IPS-18a (cell line): ENCODE data around the gene COL26A1.
"Not testable (repeated sequence)": the region's sequence is repeated elsewhere in the genome, so short reads cannot be mapped to it uniquely, and the experiment has no call there.

Source experiments
- H3K27ac ChIP-seq: one replicate; pipeline ENCODE4 v1.5.1; 2013; ENCODE audit warnings: low read length
- H3K27me3 ChIP-seq: one replicate; pipeline ENCODE4 v1.6.1; 2013; ENCODE audit warnings: mild to moderate bottlenecking, low read length; ENCODE audit not compliant: control insufficient read depth, insufficient read depth
- H3K36me3 ChIP-seq: one replicate; pipeline ENCODE4 v1.6.1; 2013; ENCODE audit warnings: low read depth, low read length; ENCODE audit not compliant: control insufficient read depth
- H3K4me1 ChIP-seq: one replicate; pipeline ENCODE4 v1.6.1; 2013; ENCODE audit warnings: low read depth, low read length; ENCODE audit not compliant: control insufficient read depth
- H3K4me3 ChIP-seq: one replicate; pipeline ENCODE4 v1.5.1; 2013; ENCODE audit warnings: low read length
- H3K9ac ChIP-seq: one replicate; pipeline ENCODE4 v1.6.1; 2013; ENCODE audit warnings: mild to moderate bottlenecking, low read length, moderate library complexity
- H3K9me3 ChIP-seq: one replicate; pipeline ENCODE4 v1.6.1; 2013; ENCODE audit warnings: low read depth, low read length; ENCODE audit not compliant: control insufficient read depth

Gene COL26A1

DNA sequence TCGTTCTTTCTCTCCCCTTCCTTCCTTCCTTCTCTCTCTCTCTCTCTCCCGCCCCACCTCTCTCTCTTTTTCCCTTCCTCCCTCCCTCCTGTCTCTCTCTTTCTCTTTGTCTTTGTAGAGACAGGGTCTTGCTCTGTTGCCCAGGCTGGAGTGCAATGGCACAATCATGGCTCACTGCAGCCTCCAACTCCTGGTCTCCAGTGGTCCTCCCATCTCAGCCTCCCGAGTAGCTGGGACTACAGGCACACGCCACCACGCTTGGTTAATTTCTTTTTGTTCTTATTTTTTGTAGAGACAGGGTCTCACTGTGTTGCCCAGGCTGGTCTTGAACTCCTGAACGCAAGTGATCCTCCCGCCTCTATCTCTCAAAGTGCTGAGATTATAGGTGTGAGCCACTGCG is 71.5 kb downstream of the COL26A1 start:
- H3K4me1 ChIP-seq = peaks cover 12% of the 10 kb centered on the region
- not testable (repeated sequence) for H3K27ac ChIP-seq, H3K36me3 ChIP-seq, H3K9me3 ChIP-seq, H3K4me3 ChIP-seq, H3K9ac ChIP-seq, H3K27me3 ChIP-seq

DNA sequence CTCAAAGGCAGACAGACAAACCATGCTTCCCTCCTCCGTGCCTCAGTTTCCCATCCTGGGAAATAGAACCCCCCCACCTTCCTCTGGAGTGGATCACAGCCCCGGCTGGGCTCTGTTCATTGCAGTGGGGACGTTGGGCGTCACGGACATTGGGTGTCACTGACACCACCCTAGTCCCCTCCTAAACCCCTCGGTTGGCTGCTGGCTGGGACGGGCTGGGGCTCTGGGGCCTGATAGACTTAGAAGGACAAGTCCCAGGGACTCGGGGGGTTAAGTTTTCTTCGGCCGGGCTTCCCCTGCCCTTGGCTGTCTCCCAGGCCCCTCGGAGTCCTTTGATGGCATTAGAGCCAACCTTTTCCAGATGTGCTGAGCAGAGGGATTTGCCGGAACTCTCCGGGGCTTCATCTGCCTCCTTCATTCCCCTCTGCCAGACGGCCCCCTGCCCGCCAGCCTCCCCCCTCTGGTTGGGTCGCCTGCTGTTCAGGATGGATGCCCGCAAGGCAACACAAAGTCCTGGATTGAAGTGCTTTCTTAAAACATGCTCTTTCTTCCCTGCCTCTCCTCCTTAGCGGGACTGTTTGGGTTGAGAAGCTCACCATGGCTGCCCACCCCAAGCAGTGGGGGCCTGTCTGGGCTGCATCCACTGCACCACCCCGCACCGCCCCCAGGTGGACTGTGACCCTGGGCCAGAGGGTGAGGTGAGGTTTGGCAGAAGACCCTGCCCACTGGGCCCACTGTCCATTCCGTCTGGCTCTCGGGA is 73.0 kb downstream of the COL26A1 start:
- Histone ChIP-seq H3K4me1 (peaks cover 12% of the 10 kb centered on the region), H3K36me3 (no peaks in the 10 kb centered on the region), H3K9ac (no peak overlapping the region), H3K27me3 (no peaks in the 10 kb centered on the region), H3K9me3 (no peaks in the 10 kb centered on the region), H3K4me3 (no peak overlapping the region), H3K27ac (no peak overlapping the region)

DNA sequence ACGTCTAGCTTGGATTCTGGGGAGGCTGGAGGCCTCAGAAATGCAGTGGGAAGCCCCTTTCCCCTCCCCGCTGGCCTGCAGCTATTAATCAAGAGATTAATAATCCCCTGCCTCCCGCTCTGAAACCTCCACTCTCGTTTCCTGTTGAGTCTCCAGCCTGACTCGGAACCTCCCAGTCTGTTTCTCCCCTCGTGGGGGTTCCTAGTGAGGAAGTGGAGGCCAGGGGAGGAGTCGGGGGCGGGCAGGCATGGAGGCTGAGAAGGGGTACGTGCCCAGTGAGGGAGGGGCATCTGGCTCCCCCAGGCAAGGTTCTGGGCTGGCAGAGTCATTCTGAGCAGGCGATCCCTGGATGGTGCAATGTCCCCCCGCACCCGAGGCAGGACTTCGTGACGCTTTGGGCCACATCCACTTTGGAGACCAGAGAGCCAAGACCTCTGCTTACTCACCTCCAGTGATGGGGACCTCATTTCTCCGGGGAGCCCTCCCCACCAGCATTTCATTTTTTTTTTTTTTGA is 73.6 kb downstream of the COL26A1 start:
- Histone ChIP-seq H3K27me3 (no peaks in the 10 kb centered on the region), H3K27ac (no peak overlapping the region), H3K9ac (no peak overlapping the region), H3K36me3 (no peaks in the 10 kb centered on the region), H3K4me3 (no peak overlapping the region), H3K4me1 (peaks cover 12% of the 10 kb centered on the region), H3K9me3 (no peaks in the 10 kb centered on the region)

DNA sequence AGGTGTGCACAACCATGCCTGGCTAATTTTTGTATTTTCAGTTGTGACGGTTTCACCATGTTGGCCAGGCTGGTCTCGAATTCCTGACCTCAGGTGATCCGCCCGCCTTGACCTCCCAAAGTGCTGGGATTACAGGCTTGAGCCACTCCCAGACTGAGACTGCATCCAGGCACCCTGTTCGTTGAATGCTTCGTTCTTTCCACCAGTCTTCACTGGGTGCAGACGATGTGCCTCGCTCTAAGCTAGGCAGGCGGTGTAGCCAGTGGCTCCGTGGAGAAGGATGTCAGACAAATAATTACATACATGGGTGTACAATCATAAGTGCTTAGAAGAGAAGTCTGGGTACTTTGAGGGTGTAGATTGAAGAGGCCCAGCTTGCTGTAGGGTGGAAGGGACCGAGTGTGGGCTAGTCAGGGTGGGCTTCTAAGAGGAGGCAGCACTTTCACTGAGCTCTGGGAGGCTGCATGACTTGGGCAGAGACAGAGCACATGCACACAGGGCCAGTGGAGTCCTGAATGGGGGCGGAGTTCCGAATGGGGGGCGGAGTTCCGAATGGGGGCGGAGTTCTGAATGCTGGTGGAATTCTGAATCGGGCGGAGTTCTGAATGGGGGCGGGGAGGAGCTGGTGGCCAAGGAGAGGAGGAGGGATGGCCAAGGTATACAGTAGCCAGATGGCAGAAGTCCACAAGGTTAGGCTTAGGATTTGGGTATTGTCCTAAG is 74.3 kb downstream of the COL26A1 start:
- Histone ChIP-seq H3K27ac (no peak overlapping the region), H3K9ac (peak overlapping the region; percentile 28), H3K4me1 (peaks cover 12% of the 10 kb centered on the region), H3K9me3 (no peaks in the 10 kb centered on the region), H3K36me3 (no peaks in the 10 kb centered on the region), H3K27me3 (no peaks in the 10 kb centered on the region), H3K4me3 (no peak overlapping the region)

DNA sequence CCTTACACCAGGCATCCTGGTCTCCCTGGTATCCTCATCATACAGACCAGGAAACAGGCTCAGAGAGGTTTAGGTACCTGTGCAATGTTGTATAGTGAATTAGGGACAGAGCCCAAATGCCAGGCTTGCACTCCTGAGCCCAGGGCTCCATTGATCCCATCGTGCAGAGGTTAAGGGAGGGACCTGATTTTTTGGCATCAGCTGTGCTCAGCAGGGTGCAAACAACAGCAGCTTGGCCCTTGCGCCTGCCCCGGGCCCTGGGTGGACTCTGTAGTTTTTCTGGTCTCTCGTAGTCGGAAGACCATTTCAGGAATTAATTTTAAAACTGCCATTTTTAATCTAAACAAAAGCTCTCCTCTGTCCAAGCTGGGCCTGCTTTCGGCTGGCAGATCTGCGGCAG is 79.2 kb downstream of the COL26A1 start:
- Histone ChIP-seq H3K4me3 (no peak overlapping the region), H3K27me3 (no peaks in the 10 kb centered on the region), H3K9ac (no peak overlapping the region), H3K4me1 (peaks cover 3% of the 10 kb centered on the region), H3K27ac (no peak overlapping the region), H3K36me3 (no peaks in the 10 kb centered on the region), H3K9me3 (no peaks in the 10 kb centered on the region)

DNA sequence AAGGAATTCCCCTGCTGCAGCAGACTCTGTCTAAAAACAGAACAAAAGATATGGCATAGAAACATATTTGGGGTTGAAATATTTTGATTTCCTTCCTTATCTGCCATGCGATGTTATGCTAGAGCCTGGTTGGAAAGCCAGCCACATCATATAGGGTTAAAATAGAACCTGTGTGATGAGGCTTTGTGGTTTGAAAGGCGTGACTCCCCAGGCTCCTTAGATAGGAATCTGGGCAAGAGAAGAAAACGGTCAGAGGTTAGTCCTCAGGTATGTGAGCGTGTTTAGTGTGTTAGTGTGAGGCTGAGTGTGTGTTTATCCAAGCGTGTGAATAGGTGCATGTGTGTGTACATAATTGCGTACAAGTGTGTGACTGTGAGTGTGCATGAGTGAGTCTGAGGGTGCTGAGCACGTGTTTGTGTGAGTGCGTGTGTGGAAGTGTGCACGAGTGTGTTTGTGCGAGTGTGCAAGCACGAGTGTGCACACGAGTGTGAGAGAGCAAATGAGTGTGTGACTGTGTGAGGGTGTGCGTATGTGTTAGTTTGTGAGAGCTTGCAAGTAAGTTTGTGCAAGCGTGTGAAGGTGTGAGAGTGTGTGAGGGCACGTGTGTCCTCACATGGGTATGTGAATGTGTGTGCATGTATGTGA is 79.9 kb downstream of the COL26A1 start:
- Histone ChIP-seq H3K36me3 (no peaks in the 10 kb centered on the region), H3K9ac (no peak overlapping the region), H3K4me1 (no peaks in the 10 kb centered on the region), H3K27me3 (no peaks in the 10 kb centered on the region), H3K4me3 (no peak overlapping the region), H3K9me3 (no peaks in the 10 kb centered on the region), H3K27ac (no peak overlapping the region)

DNA sequence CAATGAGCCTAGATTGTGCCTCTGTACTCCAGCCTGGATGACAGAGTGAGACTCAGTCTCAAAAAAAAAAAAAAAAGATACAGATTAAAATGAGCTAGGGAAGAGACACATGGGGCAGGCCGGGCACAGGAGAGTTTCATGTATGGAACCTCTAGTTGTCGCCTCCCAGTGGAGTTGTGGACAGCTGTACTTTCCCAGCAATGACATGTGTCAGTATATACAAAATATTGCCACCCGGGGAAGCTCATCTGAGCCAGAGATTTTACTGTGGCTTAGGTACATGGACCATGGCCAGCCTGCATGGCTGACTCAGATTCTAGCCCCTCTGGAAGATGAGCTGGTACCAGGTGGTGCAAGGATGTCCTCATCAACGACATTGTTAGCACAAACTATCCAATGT is 87.4 kb downstream of the COL26A1 start:
- H3K9me3 ChIP-seq = no peaks in the 10 kb centered on the region
- H3K4me3 ChIP-seq = no peak overlapping the region
- no peaks in the 10 kb centered on the region for H3K4me1 ChIP-seq
- no peak overlapping the region for H3K27ac ChIP-seq
- no peaks in the 10 kb centered on the region for H3K27me3 ChIP-seq
- peaks cover 8% of the 10 kb centered on the region for H3K36me3 ChIP-seq
- no peak overlapping the region for H3K9ac ChIP-seq

DNA sequence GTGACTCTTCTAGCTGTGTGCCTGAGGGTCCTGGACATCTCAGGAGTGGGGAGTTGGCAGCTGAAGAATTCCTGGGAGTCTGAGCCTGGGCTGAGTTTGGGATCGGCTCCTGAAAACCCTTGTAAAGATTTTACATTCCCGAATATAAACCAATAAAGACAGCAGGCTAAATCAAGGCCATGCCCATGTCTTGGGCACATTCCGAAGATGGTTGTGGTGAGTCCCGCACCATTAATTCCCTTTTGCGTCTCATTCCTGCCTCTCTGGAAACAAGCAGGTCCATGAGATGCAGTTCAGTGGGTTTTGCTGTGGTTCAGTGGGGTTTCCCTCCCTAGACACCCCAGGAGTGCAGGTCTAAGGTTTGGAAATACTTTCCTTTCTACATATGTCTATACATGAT is 90.9 kb downstream of the COL26A1 start:
- Histone ChIP-seq H3K36me3 (peaks cover 8% of the 10 kb centered on the region), H3K27ac (no peak overlapping the region), H3K9ac (no peak overlapping the region), H3K4me1 (no peaks in the 10 kb centered on the region), H3K9me3 (no peaks in the 10 kb centered on the region), H3K27me3 (no peaks in the 10 kb centered on the region), H3K4me3 (no peak overlapping the region)

DNA sequence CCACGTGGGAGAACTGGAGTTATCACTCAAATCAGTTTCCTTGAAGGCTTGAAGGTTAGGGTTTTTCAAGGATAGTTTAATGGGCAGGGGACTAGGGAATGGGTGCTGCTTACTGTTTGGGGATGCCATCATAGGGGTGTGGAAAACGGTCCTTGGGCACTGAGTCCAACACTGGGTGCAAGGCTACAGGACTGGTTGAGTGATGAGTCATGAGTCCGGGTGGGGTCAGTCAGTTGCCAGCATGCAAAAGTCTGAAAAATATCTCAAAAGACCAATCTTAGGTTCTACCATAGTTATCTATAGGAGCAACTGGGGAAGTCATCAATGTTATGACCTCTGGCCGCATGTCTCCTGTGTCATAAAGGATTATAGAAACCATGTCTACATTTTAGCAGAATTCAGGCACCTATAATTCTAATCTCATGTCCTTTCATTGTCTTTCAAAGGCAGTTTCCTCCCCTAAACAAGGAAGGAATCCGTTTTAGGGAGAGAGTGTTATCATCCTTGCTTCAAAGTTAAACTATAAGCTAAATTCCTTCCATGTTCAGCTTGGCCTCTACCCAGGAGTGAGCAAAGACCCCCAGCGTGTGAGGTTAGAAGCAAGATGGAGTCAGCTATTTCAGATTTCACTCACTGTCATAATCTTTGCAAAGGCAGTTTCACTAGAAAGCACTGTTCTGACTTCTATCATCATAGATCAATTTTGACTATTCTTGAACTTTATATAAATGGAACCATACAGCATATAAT is 94.5 kb downstream of the COL26A1 start:
- Histone ChIP-seq H3K36me3 (no peaks in the 10 kb centered on the region), H3K9me3 (no peaks in the 10 kb centered on the region), H3K4me3 (no peak overlapping the region), H3K9ac (no peak overlapping the region), H3K4me1 (no peaks in the 10 kb centered on the region), H3K27ac (no peak overlapping the region), H3K27me3 (no peaks in the 10 kb centered on the region)

DNA sequence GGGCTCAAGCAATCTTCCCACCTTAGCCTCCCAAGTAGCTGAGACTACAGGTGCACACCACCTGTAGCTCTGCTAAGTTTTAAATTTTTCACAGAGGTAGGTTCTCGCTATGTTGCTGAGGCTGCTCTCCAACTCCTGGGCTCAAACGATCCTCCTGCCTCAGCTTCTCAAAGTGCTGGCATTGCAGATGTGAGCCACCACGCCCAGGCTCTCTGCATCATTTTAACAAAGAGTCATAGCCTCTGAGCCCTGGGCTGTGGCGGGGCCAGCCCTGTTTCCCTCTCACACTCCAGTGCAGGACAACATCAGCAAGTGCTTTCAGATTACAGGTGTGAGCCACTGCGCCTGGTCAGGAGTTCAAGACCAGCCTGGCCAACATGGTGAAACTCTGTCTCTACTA is 102.5 kb downstream of the COL26A1 start:
- Histone ChIP-seq H3K27me3 (no peaks in the 10 kb centered on the region), H3K9ac (no peak overlapping the region), H3K9me3 (no peaks in the 10 kb centered on the region), H3K36me3 (no peaks in the 10 kb centered on the region), H3K4me1 (no peaks in the 10 kb centered on the region), H3K27ac (no peak overlapping the region), H3K4me3 (no peak overlapping the region)

DNA sequence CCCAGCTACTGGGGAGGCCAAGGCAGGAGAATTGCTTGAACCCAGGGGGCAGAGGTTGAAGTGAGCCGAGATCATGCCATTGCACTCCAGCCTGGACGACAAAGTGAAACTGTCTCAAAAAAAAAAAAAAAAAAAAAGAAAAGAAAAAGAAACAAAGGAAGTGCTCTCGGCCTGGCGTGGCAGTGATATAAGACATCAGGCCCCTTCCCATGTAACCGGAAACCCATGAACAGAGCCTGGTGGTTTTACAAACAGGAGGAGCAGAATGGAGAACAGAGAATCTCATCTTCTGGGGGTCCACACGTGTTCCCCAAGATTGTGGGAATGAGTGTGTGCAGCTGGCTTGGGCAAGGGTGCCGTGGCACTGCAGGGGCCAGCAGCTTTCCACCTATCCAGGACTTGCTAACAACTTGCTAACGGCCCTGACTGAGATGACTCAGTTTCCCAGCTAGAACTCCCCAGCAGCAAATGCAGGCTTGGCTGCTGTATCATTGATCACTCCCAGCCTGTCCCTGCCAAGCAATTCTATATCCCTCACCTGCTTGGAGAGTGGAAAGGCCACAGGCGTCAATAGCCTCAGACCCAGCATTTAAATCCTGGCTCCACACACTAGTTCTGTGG is 103.0 kb downstream of the COL26A1 start:
- Histone ChIP-seq H3K27me3 (no peaks in the 10 kb centered on the region), H3K9me3 (no peaks in the 10 kb centered on the region), H3K4me3 (no peak overlapping the region), H3K36me3 (no peaks in the 10 kb centered on the region), H3K27ac (no peak overlapping the region), H3K9ac (no peak overlapping the region), H3K4me1 (peaks cover 3% of the 10 kb centered on the region)
